ENCODE results near the gene PSD4. TPM values are rescaled to one million over a fixed set of nuclear protein-coding genes. Genes with fewer than 3 reads are reported as not detected.

PSD4 gene
- total RNA-seq, 1 donor from 2014 or later = 39.0 TPM

GRCh38 chr2:113181258-113182051 lies 7.7 kb downstream of the PSD4 start:
- DNase-seq (ENCODE audit: extremely low spot score in 2 of 2) = no peak
- no peaks in the 10 kb centered on the region for H3K27me3 ChIP-seq
- H3K9me3 ChIP-seq = no peaks in the 10 kb centered on the region
- TF ChIP-seq CTCF (IDR thresholded peaks at IDR 0.05) (no peak), POLR2A (IDR thresholded peaks at IDR 0.05) (no peak), POLR2AphosphoS5 (IDR thresholded peaks at IDR 0.05; ENCODE audit: insufficient read depth in 1 of 2, low read depth in 1 of 2) (no peak)
- H3K36me3 ChIP-seq = no peaks in the 10 kb centered on the region
- H3K4me3 ChIP-seq = no peak overlapping the region
- intact Hi-C loops (cut with DNase I) = no loop called here
- H3K27ac ChIP-seq = no peak overlapping the region
- H3K4me1 ChIP-seq = no peaks in the 10 kb centered on the region

- intact Hi-C loops (cut with DNase I) = no loop called here
- Histone ChIP-seq H3K27ac (no peak overlapping the region), H3K4me1 (no peaks in the 10 kb centered on the region)
Measured at GRCh38 chr2:113182471-113183260, 8.9 kb downstream of the PSD4 start.

GRCh38 chr2:113183264-113183663 lies 9.5 kb downstream of the PSD4 start:
- Histone ChIP-seq H3K4me3 (no peak overlapping the region), H3K9me3 (no peaks in the 10 kb centered on the region), H3K27me3 (no peaks in the 10 kb centered on the region), H3K4me1 (no peaks in the 10 kb centered on the region), H3K36me3 (no peaks in the 10 kb centered on the region), H3K27ac (no peak overlapping the region)
- TF ChIP-seq POLR2AphosphoS5 (IDR thresholded peaks at IDR 0.05; ENCODE audit: insufficient read depth in 1 of 2, low read depth in 1 of 2) (no peak), POLR2A (IDR thresholded peaks at IDR 0.05) (no peak)
- intact Hi-C loops (cut with DNase I) = no loop called here
- DNase-seq (ENCODE audit: extremely low spot score in 2 of 2) = no peak

More at GRCh38 chr2:113182471-113183260, 8.9 kb downstream of the PSD4 start:
- no peaks in the 10 kb centered on the region for H3K9me3 ChIP-seq
- no peaks in the 10 kb centered on the region for H3K27me3 ChIP-seq
- H3K36me3 ChIP-seq = no peaks in the 10 kb centered on the region
- no peak for TF ChIP-seq POLR2AphosphoS5 (IDR thresholded peaks at IDR 0.05; ENCODE audit: insufficient read depth in 1 of 2, low read depth in 1 of 2)
- TF ChIP-seq CTCF (IDR thresholded peaks at IDR 0.05) = no peak
- TF ChIP-seq POLR2A (IDR thresholded peaks at IDR 0.05) = no peak
- DNase-seq (ENCODE audit: extremely low spot score in 2 of 2) = no peak
- H3K4me3 ChIP-seq = no peak overlapping the region

GRCh38 chr2:113183703-113184102 lies 9.9 kb downstream of the PSD4 start:
- TF ChIP-seq CTCF (IDR thresholded peaks at IDR 0.05) (no peak), POLR2AphosphoS5 (IDR thresholded peaks at IDR 0.05; ENCODE audit: insufficient read depth in 1 of 2, low read depth in 1 of 2) (no peak)
- DNase-seq (ENCODE audit: extremely low spot score in 2 of 2) = no peak
- intact Hi-C loops (cut with DNase I) = no loop called here
- Histone ChIP-seq H3K27me3 (no peaks in the 10 kb centered on the region), H3K4me1 (no peaks in the 10 kb centered on the region), H3K9me3 (no peaks in the 10 kb centered on the region), H3K4me3 (no peak overlapping the region), H3K36me3 (no peaks in the 10 kb centered on the region), H3K27ac (no peak overlapping the region)

- H3K27ac ChIP-seq = no peak overlapping the region
- no peaks in the 10 kb centered on the region for H3K36me3 ChIP-seq
- H3K9me3 ChIP-seq = no peaks in the 10 kb centered on the region
- TF ChIP-seq CTCF (IDR thresholded peaks at IDR 0.05) (no peak), POLR2AphosphoS5 (IDR thresholded peaks at IDR 0.05; ENCODE audit: insufficient read depth in 1 of 2, low read depth in 1 of 2) (no peak), POLR2A (IDR thresholded peaks at IDR 0.05) (no peak)
- H3K4me1 ChIP-seq = no peaks in the 10 kb centered on the region
- no peak for DNase-seq (ENCODE audit: extremely low spot score in 2 of 2)
- no peaks in the 10 kb centered on the region for H3K27me3 ChIP-seq
- intact Hi-C loops (cut with DNase I) = no loop called here
- H3K4me3 ChIP-seq = no peak overlapping the region
Measured at GRCh38 chr2:113184531-113185230, 10.9 kb downstream of the PSD4 start.

All from vagina (tissue), 2 donors.